GM23338 (cell line): ENCODE measurements around the gene TICRR. TPM values are rescaled to one million over a fixed set of nuclear protein-coding genes. Genes with fewer than 3 reads are reported as not detected.

Experiments used
- ATAC-seq: fragments of 200-7000 bp; cut with Tn5 transposase; 3 replicates; pipeline ENCODE4 v1.9.1; 2020
- DNase-seq: peaks from one replicate; pipeline ENCODE4 v3.0.0-alpha.2; 2015; ENCODE audit warnings: low spot score
- H2AFZ ChIP-seq: fragments of 200-600 bp; sonication (generic); 2 replicates; pipeline ENCODE4 v1.8.0; 2016; ENCODE audit warnings: antibody characterized with exemption, mild to moderate bottlenecking, moderate library complexity
- H3F3A ChIP-seq: fragments of 200-600 bp; sonication (generic); replicated peaks from 2 replicates; pipeline ENCODE4 v1.8.0; 2017; ENCODE audit warnings: antibody characterized with exemption, mixed run types, low read depth
- H3K27ac ChIP-seq: fragments of 200-600 bp; sonication (generic); 2 replicates; pipeline ENCODE4 v1.6.1; 2016; ENCODE audit warnings: low read depth
- H3K27me3 ChIP-seq: fragments of 200-600 bp; sonication (generic); 2 replicates; pipeline ENCODE4 v1.8.0; 2016; ENCODE audit warnings: mild to moderate bottlenecking, mixed run types, moderate library complexity; ENCODE audit not compliant: insufficient read depth
- H3K36me3 ChIP-seq: fragments of 200-600 bp; sonication (generic); 2 replicates; pipeline ENCODE4 v1.8.0; 2016; ENCODE audit warnings: mild to moderate bottlenecking; ENCODE audit not compliant: insufficient read depth
- H3K4me1 ChIP-seq: fragments of 200-600 bp; sonication (generic); 2 replicates; pipeline ENCODE4 v1.8.0; 2016; ENCODE audit warnings: mild to moderate bottlenecking, moderate library complexity; ENCODE audit not compliant: insufficient read depth
- H3K4me2 ChIP-seq: fragments of 200-600 bp; sonication (generic); 2 replicates; pipeline ENCODE4 v1.7.1; 2017; ENCODE audit warnings: mixed run types
- H3K4me3 ChIP-seq: fragments of 200-600 bp; sonication (generic); 2 replicates; pipeline ENCODE4 v1.6.1; 2016; ENCODE audit warnings: mixed run types
- H3K79me2 ChIP-seq: fragments of 200-600 bp; sonication (generic); replicated peaks from 2 replicates; pipeline ENCODE4 v1.8.0; 2017; ENCODE audit warnings: mild to moderate bottlenecking; ENCODE audit not compliant: insufficient read depth
- H3K9me2 ChIP-seq: fragments of 200-600 bp; sonication (generic); 2 replicates; pipeline ENCODE4 v1.8.0; 2017; ENCODE audit not compliant: insufficient read depth
- H4K20me1 ChIP-seq: fragments of 200-600 bp; sonication (generic); replicated peaks from 2 replicates; pipeline ENCODE4 v1.8.0; 2017; ENCODE audit warnings: mild to moderate bottlenecking; ENCODE audit not compliant: insufficient read depth
- H3K27ac Mint-ChIP-seq: 2 replicates; pipeline ENCODE4 v1.8.0; 2020; ENCODE audit warnings: inconsistent platforms, mild to moderate bottlenecking, moderate library complexity, mixed read lengths
- H3K27me3 Mint-ChIP-seq: 3 replicates; pipeline ENCODE4 v1.8.0; 2022; ENCODE audit warnings: low read depth, mild to moderate bottlenecking, moderate library complexity, mixed read lengths, inconsistent platforms; ENCODE audit not compliant: insufficient read depth, poor library complexity
- H3K36me3 Mint-ChIP-seq: 3 replicates; pipeline ENCODE4 v1.8.0; 2021; ENCODE audit warnings: low read depth, mild to moderate bottlenecking, inconsistent platforms, moderate library complexity, mixed read lengths
- H3K4me1 Mint-ChIP-seq: 3 replicates; pipeline ENCODE4 v1.8.0; 2020; ENCODE audit warnings: mild to moderate bottlenecking, inconsistent platforms, mixed read lengths
- H3K4me3 Mint-ChIP-seq: 3 replicates; pipeline ENCODE4 v1.8.0; 2021; ENCODE audit warnings: moderate library complexity, mild to moderate bottlenecking, inconsistent platforms, mixed read lengths
- H3K9me3 Mint-ChIP-seq: 3 replicates; pipeline ENCODE4 v1.8.0; 2020; ENCODE audit warnings: moderate library complexity, mild to moderate bottlenecking, inconsistent platforms, mixed read lengths
- CREB1 ChIP-seq: fragments of 250-450 bp; sonication (Bioruptor Pico); IDR thresholded peaks from 2 replicates; pipeline ENCODE4 v1.5.0; 2020; ENCODE audit warnings: low read depth, mild to moderate bottlenecking, moderate library complexity
- ETS1 ChIP-seq: IDR thresholded peaks from 2 replicates; pipeline ENCODE4 v1.6.1; 2016; ENCODE audit warnings: antibody characterized with exemption
- EZH2 ChIP-seq: fragments of 200-600 bp; sonication (generic); IDR thresholded peaks from one replicate; pipeline ENCODE4 v1.8.0; 2017; ENCODE audit warnings: antibody characterized with exemption, mild to moderate bottlenecking, low read depth; ENCODE audit not compliant: unreplicated experiment
- JUNB ChIP-seq: IDR thresholded peaks from one replicate; pipeline ENCODE4 v1.6.1; 2016; ENCODE audit warnings: antibody characterized with exemption; ENCODE audit not compliant: unreplicated experiment
- POLR2AphosphoS5 ChIP-seq: IDR thresholded peaks from 2 replicates; pipeline ENCODE4 v1.6.1; 2016; ENCODE audit warnings: antibody characterized with exemption, low read depth
- REST ChIP-seq: IDR thresholded peaks from one replicate; pipeline ENCODE4 v1.6.1; 2018; ENCODE audit warnings: antibody characterized with exemption; ENCODE audit not compliant: unreplicated experiment
- STAT1 ChIP-seq: IDR thresholded peaks from one replicate; pipeline ENCODE4 v1.6.1; 2016; ENCODE audit warnings: antibody characterized with exemption; ENCODE audit not compliant: unreplicated experiment
- ZNF114 ChIP-seq: fragments of 250-450 bp; sonication (Bioruptor Pico); IDR thresholded peaks from 2 replicates; pipeline ENCODE4 v1.5.0; 2020; ENCODE audit warnings: mild to moderate bottlenecking, moderate library complexity
- ZNF331 ChIP-seq: fragments of 250-450 bp; sonication (Bioruptor Pico); IDR thresholded peaks from 2 replicates; pipeline ENCODE4 v1.5.0; 2020; ENCODE audit warnings: low read depth, mild to moderate bottlenecking, moderate library complexity
- polyA plus RNA-seq: library from polyadenylated mRNA; unstranded; fragments of >200 nt; fragmentation: Nextera tagmentation; extraction: Ambion mirVana; gene quantifications from 2 replicates; pipeline ENCODE4 v1.2.1, GENCODE V29; 2016
- total RNA-seq: library from RNA; depleted of rRNA; stranded (reverse); fragments of >200 nt; shearing (Covaris generic); gene quantifications from 2 replicates; pipeline ENCODE4 v1.2.3, GENCODE V29; 2014
- TF ChIP-seq, protein P1 (sequence below): fragments of 250-450 bp; sonication (Bioruptor Pico); IDR thresholded peaks from 2 replicates; pipeline ENCODE4 v1.5.0; 2020; ENCODE audit warnings: mild to moderate bottlenecking, moderate library complexity
- TF ChIP-seq, protein P2 (sequence below), 2 experiments: fragments of 200-600 bp in 1 of 2; sonication (generic) in 1 of 2; conservative IDR thresholded peaks; 2 replicates each; pipeline versions ENCODE4 v1.5.1 to v1.6.1; 2016 to 2017; ENCODE audit warnings: antibody characterized with exemption in 2 of 2, low read depth in 2 of 2, mild to moderate bottlenecking in 2 of 2, moderate library complexity in 1 of 2

Gene TICRR
- total and polyA plus RNA-seq, 2 experiments from 2014 or later, result 11.2 to 42.3 TPM

DNA sequence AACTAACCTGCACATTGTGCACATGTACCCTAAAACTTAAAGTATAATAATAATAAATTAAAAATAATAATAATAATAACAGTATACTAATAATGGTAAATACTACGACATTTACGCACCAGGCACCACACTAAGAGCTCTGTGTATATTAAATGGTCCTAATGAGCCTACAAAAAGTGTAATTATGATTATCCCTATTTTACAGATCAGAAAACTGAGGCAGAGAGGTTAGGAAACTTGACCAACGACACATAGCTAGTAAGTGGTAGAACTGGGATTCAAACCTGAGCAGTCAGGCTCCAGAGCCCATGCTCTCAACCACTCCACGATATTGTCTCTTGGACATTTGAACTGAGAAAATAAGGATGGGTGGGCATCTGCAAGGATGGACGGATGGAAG, 65.0 kb downstream of the TICRR start (continued):
- TF ChIP-seq, protein P1, sequence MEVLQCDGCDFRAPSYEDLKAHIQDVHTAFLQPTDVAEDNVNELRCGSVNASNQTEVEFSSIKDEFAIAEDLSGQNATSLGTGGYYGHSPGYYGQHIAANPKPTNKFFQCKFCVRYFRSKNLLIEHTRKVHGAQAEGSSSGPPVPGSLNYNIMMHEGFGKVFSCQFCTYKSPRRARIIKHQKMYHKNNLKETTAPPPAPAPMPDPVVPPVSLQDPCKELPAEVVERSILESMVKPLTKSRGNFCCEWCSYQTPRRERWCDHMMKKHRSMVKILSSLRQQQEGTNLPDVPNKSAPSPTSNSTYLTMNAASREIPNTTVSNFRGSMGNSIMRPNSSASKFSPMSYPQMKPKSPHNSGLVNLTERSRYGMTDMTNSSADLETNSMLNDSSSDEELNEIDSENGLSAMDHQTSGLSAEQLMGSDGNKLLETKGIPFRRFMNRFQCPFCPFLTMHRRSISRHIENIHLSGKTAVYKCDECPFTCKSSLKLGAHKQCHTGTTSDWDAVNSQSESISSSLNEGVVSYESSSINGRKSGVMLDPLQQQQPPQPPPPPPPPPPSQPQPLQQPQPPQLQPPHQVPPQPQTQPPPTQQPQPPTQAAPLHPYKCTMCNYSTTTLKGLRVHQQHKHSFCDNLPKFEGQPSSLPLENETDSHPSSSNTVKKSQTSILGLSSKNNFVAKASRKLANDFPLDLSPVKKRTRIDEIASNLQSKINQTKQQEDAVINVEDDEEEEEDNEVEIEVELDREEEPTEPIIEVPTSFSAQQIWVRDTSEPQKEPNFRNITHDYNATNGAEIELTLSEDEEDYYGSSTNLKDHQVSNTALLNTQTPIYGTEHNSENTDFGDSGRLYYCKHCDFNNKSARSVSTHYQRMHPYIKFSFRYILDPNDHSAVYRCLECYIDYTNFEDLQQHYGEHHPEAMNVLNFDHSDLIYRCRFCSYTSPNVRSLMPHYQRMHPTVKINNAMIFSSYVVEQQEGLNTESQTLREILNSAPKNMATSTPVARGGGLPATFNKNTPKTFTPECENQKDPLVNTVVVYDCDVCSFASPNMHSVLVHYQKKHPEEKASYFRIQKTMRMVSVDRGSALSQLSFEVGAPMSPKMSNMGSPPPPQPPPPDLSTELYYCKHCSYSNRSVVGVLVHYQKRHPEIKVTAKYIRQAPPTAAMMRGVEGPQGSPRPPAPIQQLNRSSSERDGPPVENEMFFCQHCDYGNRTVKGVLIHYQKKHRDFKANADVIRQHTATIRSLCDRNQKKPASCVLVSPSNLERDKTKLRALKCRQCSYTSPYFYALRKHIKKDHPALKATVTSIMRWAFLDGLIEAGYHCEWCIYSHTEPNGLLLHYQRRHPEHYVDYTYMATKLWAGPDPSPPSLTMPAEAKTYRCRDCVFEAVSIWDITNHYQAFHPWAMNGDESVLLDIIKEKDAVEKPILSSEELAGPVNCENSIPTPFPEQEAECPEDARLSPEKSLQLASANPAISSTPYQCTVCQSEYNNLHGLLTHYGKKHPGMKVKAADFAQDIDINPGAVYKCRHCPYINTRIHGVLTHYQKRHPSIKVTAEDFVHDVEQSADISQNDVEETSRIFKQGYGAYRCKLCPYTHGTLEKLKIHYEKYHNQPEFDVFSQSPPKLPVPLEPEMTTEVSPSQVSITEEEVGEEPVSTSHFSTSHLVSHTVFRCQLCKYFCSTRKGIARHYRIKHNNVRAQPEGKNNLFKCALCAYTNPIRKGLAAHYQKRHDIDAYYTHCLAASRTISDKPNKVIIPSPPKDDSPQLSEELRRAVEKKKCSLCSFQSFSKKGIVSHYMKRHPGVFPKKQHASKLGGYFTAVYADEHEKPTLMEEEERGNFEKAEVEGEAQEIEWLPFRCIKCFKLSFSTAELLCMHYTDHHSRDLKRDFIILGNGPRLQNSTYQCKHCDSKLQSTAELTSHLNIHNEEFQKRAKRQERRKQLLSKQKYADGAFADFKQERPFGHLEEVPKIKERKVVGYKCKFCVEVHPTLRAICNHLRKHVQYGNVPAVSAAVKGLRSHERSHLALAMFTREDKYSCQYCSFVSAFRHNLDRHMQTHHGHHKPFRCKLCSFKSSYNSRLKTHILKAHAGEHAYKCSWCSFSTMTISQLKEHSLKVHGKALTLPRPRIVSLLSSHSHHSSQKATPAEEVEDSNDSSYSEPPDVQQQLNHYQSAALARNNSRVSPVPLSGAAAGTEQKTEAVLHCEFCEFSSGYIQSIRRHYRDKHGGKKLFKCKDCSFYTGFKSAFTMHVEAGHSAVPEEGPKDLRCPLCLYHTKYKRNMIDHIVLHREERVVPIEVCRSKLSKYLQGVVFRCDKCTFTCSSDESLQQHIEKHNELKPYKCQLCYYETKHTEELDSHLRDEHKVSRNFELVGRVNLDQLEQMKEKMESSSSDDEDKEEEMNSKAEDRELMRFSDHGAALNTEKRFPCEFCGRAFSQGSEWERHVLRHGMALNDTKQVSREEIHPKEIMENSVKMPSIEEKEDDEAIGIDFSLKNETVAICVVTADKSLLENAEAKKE (CRISPR knock-in tag), result no peak
- TF ChIP-seq CREB1 (CRISPR knock-in tag), result no peak
- TF ChIP-seq ZNF331 (CRISPR knock-in tag), result no peak

DNA sequence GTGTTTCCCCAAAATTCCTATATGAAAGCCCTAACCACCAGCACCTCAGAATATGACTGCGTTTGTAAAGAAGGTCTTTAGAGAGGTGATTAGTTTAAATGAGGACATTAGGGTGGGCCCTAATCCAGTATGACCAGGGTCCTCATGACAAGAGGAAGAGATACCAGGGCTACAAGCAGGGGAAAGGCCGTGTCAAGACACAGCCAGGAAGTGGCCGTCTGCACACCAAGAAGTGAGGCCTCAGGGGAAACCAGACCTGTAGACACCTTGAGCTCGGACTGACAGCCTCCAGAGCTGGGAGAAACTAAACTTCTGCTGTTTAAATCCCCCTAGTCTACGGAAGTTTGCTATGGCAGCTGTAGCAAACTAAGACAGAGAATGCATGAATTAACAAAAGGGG, 65.8 kb downstream of the TICRR start:
- no peaks in the 10 kb centered on the region for H4K20me1 ChIP-seq
- no peaks in the 10 kb centered on the region for H3K4me1 ChIP-seq
- ATAC-seq (no peak), DNase-seq (no peak)
- H3K79me2 ChIP-seq, result no peaks in the 10 kb centered on the region
- H2AFZ ChIP-seq, result no peak overlapping the region
- no peak overlapping the region for H3K4me3 ChIP-seq
- H3K36me3 ChIP-seq, result peaks cover 11% of the 10 kb centered on the region; the same call in 1 of the 2 replicates
- no peaks in the 10 kb centered on the region for H3K27me3 ChIP-seq
- Mint-ChIP-seq H3K27me3 (peaks cover 4% of the 10 kb centered on the region), H3K4me1 (no peaks in the 10 kb centered on the region), H3K27ac (no peak overlapping the region), H3K36me3 (peaks cover 57% of the 10 kb centered on the region), H3K9me3 (peaks cover 19% of the 10 kb centered on the region), H3K4me3 (no peak overlapping the region)
- H3F3A ChIP-seq, result no peaks in the 10 kb centered on the region
- no peak overlapping the region for H3K4me2 ChIP-seq
- H3K9me2 ChIP-seq, result no peaks in the 10 kb centered on the region
- no peak overlapping the region for H3K27ac ChIP-seq
- TF ChIP-seq EZH2, result no peak
- TF ChIP-seq, protein P2, sequence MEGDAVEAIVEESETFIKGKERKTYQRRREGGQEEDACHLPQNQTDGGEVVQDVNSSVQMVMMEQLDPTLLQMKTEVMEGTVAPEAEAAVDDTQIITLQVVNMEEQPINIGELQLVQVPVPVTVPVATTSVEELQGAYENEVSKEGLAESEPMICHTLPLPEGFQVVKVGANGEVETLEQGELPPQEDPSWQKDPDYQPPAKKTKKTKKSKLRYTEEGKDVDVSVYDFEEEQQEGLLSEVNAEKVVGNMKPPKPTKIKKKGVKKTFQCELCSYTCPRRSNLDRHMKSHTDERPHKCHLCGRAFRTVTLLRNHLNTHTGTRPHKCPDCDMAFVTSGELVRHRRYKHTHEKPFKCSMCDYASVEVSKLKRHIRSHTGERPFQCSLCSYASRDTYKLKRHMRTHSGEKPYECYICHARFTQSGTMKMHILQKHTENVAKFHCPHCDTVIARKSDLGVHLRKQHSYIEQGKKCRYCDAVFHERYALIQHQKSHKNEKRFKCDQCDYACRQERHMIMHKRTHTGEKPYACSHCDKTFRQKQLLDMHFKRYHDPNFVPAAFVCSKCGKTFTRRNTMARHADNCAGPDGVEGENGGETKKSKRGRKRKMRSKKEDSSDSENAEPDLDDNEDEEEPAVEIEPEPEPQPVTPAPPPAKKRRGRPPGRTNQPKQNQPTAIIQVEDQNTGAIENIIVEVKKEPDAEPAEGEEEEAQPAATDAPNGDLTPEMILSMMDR (conservative IDR thresholded peaks at IDR 0.05; ENCODE audit: low read depth in 2 of 2), result no peak
- TF ChIP-seq STAT1, result no peak
- TF ChIP-seq ETS1, result no peak
- no peak for TF ChIP-seq ZNF114 (CRISPR knock-in tag)
- no peak for TF ChIP-seq JUNB
- TF ChIP-seq POLR2AphosphoS5, result no peak
- no peak for TF ChIP-seq REST
